ENCODE measurements around the gene RPAIN. TPM values are rescaled to one million over a fixed set of nuclear protein-coding genes. Genes with fewer than 3 reads are reported as not detected.

RPAIN gene
- total and polyA plus RNA-seq, 10 of the 15 experiments (the other 5 are each of a cell fraction or from before 2014, with no cell fraction given): 45.8 to 109 (median 70.5) TPM

DNA sequence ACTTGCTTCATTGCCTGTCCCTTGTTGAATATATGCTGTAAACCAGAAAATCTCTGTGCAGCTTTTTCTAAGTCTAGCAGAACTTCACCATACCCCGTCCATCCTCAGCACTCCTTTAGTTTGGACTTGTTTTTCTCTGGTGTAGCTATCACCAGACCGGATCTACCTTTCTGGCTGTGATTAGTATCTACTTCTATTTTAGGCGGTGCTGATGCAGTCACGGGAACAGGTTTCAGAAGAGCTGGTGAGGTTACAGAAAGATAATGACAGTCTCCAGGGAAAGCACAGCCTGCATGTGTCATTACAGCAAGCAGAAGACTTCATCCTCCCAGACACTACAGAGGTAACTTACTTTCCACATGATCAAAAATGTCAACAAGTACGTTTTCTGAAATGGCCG is 46.9 kb upstream of the RPAIN start:
- H3K9ac ChIP-seq (ENCODE audit: control insufficient read depth, insufficient read depth, low read length): no peak overlapping the region
- SMC1A ChIA-PET (ENCODE audit: uncharacterized antibody, unreplicated experiment): interaction anchor here (0.6 to 1.9 kb wide), 8 partner anchors 17 to 260 kb away, joined by 3 to 4 read pairs (median 3); partner anchors contain the start of gene NUP88
- no peak overlapping the region for H3K27ac ChIP-seq (ENCODE audit: control insufficient read depth, insufficient read depth)
- BruUV-seq (replicated peaks): no TSS peak
- H3K4me2 ChIP-seq (ENCODE audit: control insufficient read depth, insufficient read depth): no peak overlapping the region; the same call in 1 of the 2 replicates
- 28% methylated on average over 6 of the region's 6 CpGs for WGBS (ENCODE audit: insufficient coverage, insufficient replicate concordance, low lambda C conversion rate, missing lambda C conversion rate)
- no peaks in the 10 kb centered on the region for H3K27me3 ChIP-seq (replicated peaks in 1 of 2; ENCODE audit: control insufficient read depth in 2 of 2, insufficient read depth in 2 of 2, low read length in 1 of 2)
- no peak overlapping the region for H2AFZ ChIP-seq (ENCODE audit: control insufficient read depth, low read depth, low read length)
- no peaks in the 10 kb centered on the region for H3K9me3 ChIP-seq (replicated peaks; ENCODE audit: control insufficient read depth, insufficient read depth, low read length)
- intact Hi-C loops (cut with micrococcal nuclease; ENCODE audit: unreplicated experiment) (no loop called here), in situ Hi-C loops (cut with MboI) (no loop called here)
- H3K79me2 ChIP-seq (ENCODE audit: control insufficient read depth, insufficient read depth, low read length): no peaks in the 10 kb centered on the region
- peak; percentile 61 for DNase-seq (ENCODE audit: low read depth, low spot score)
- POLR2A ChIA-PET: interaction anchor here (0.6 to 1.1 kb wide), 8 partner anchors 9 to 91 kb away, joined by 3 to 5 read pairs (median 4); partner anchors contain the start of genes NUP88, RABEP1 and RPAIN
- RAD21 ChIA-PET (ENCODE audit: unreplicated experiment): interaction anchor here (1.1 to 1.4 kb wide), 5 partner anchors 46 to 131 kb away, joined by 3 to 5 read pairs (median 3); partner anchors contain the start of genes C1QBP and NUP88
- peak; percentile 96 for ATAC-seq
- peaks cover 16 to 46% of the 10 kb centered on the region in 2 experiments for H3K36me3 ChIP-seq (ENCODE audit: control insufficient read depth in 2 of 2, insufficient read depth in 2 of 2, low read length in 1 of 2)
- no peaks in the 10 kb centered on the region for H4K20me1 ChIP-seq (ENCODE audit: control insufficient read depth, insufficient read depth)
- no peaks in the 10 kb centered on the region; the same call in 1 of the 2 replicates for H3K4me1 ChIP-seq (ENCODE audit: control insufficient read depth, insufficient read depth, low read length)
- FAIRE-seq: no peak
- CTCF ChIA-PET: interaction anchor here (0.8 to 5.0 kb wide), 5 partner anchors 66 to 181 kb away, joined by 3 to 21 read pairs (median 3); partner anchors contain the start of genes C1QBP and ZNF594
- no peak overlapping the region for H3K4me3 ChIP-seq
- TF ChIP-seq, protein P1, sequence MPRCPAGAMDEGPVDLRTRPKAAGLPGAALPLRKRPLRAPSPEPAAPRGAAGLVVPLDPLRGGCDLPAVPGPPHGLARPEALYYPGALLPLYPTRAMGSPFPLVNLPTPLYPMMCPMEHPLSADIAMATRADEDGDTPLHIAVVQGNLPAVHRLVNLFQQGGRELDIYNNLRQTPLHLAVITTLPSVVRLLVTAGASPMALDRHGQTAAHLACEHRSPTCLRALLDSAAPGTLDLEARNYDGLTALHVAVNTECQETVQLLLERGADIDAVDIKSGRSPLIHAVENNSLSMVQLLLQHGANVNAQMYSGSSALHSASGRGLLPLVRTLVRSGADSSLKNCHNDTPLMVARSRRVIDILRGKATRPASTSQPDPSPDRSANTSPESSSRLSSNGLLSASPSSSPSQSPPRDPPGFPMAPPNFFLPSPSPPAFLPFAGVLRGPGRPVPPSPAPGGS (IDR thresholded peaks at IDR 0.05; ENCODE audit: borderline replicate concordance, insufficient read depth, low read depth, low read length, poor library complexity, severe bottlenecking): no peak
- TF ChIP-seq SMAD5 (IDR thresholded peaks at IDR 0.05; ENCODE audit: low read depth) (no peak), PML (IDR thresholded peaks at IDR 0.05; ENCODE audit: low read length) (0 out of 2 replicates have a peak, but pooled peaks have one; percentile 30), STAT3 (IDR thresholded peaks at IDR 0.05; ENCODE audit: low read depth, low read length) (0 out of 2 replicates have a peak, but pooled peaks have one; percentile 47), MEF2A (IDR thresholded peaks at IDR 0.05; ENCODE audit: insufficient read depth, low read depth, low read length) (peak; percentile 20; the same call in 1 of the 2 replicates), ATF7 (IDR thresholded peaks at IDR 0.05; ENCODE audit: low read depth) (peak; percentile 80), EGR1 (IDR thresholded peaks at IDR 0.05; ENCODE audit: borderline replicate concordance in 1 of 2, low read depth in 2 of 2, low read length in 2 of 2) (no peak), FOXK2 (IDR thresholded peaks at IDR 0.05) (peak; percentile 48; the same call in 1 of the 2 replicates), POLR2AphosphoS5 (IDR thresholded peaks at IDR 0.05; ENCODE audit: low read length) (peak; percentile 55; the same call in 1 of the 2 replicates)
- TF ChIP-seq, protein P2, sequence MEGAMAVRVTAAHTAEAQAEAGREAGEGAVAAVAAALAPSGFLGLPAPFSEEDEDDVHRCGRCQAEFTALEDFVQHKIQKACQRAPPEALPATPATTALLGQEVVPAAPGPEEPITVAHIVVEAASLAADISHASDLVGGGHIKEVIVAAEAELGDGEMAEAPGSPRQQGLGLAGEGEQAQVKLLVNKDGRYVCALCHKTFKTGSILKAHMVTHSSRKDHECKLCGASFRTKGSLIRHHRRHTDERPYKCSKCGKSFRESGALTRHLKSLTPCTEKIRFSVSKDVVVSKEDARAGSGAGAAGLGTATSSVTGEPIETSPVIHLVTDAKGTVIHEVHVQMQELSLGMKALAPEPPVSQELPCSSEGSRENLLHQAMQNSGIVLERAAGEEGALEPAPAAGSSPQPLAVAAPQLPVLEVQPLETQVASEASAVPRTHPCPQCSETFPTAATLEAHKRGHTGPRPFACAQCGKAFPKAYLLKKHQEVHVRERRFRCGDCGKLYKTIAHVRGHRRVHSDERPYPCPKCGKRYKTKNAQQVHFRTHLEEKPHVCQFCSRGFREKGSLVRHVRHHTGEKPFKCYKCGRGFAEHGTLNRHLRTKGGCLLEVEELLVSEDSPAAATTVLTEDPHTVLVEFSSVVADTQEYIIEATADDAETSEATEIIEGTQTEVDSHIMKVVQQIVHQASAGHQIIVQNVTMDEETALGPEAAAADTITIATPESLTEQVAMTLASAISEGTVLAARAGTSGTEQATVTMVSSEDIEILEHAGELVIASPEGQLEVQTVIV (IDR thresholded peaks at IDR 0.05; ENCODE audit: borderline replicate concordance, partially characterized antibody): no peak
- TF ChIP-seq, protein P3, sequence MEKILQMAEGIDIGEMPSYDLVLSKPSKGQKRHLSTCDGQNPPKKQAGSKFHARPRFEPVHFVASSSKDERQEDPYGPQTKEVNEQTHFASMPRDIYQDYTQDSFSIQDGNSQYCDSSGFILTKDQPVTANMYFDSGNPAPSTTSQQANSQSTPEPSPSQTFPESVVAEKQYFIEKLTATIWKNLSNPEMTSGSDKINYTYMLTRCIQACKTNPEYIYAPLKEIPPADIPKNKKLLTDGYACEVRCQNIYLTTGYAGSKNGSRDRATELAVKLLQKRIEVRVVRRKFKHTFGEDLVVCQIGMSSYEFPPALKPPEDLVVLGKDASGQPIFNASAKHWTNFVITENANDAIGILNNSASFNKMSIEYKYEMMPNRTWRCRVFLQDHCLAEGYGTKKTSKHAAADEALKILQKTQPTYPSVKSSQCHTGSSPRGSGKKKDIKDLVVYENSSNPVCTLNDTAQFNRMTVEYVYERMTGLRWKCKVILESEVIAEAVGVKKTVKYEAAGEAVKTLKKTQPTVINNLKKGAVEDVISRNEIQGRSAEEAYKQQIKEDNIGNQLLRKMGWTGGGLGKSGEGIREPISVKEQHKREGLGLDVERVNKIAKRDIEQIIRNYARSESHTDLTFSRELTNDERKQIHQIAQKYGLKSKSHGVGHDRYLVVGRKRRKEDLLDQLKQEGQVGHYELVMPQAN (conservative IDR thresholded peaks at IDR 0.05): no peak
- TF ChIP-seq, protein P4, sequence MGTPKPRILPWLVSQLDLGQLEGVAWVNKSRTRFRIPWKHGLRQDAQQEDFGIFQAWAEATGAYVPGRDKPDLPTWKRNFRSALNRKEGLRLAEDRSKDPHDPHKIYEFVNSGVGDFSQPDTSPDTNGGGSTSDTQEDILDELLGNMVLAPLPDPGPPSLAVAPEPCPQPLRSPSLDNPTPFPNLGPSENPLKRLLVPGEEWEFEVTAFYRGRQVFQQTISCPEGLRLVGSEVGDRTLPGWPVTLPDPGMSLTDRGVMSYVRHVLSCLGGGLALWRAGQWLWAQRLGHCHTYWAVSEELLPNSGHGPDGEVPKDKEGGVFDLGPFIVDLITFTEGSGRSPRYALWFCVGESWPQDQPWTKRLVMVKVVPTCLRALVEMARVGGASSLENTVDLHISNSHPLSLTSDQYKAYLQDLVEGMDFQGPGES (IDR thresholded peaks at IDR 0.05): no peak
